Measurements from ENCODE around the gene ARHGAP25. TPM values are rescaled to one million over a fixed set of nuclear protein-coding genes. Genes with fewer than 3 reads are reported as not detected.
A peak's percentile ranks its signal among the peaks of the same experiment; 100 is the strongest.

The ARHGAP25 gene
- total and polyA plus RNA-seq, 10 of the 15 experiments (the other 5 are each of a cell fraction or from before 2014, with no cell fraction given) = 0.15 to 1.0 (median 0.46) TPM

DNA sequence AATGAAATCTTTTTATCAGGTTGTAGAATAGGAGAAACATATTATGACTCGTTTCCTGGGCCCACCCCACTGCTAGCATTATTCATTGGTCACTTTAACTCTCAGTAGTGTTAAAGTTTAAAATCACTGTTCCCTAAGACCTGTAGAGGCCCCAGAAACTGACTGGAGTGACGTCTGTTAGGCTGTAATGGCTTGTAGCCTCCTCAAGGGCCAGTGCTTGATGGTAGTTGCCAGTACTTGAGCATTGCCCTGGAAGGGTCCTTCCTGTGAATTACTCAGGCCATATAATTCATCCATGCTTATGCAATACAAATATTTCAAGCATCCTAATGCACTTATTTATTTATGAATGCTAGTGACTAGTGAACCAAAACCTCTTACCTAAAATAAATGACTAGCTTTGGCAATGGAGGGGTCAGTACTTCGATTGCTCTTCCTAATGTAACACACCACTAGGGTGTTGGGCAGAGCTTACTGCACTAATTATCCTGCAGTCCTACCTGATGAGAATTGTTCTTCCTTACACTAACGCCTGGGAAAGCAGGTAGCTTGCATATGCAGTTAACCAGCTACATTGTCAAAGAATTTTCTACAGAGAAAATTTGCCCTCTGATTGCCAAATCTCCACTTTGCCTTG, 31.2 kb downstream of the ARHGAP25 start (continued):
- TF ChIP-seq, protein P1, sequence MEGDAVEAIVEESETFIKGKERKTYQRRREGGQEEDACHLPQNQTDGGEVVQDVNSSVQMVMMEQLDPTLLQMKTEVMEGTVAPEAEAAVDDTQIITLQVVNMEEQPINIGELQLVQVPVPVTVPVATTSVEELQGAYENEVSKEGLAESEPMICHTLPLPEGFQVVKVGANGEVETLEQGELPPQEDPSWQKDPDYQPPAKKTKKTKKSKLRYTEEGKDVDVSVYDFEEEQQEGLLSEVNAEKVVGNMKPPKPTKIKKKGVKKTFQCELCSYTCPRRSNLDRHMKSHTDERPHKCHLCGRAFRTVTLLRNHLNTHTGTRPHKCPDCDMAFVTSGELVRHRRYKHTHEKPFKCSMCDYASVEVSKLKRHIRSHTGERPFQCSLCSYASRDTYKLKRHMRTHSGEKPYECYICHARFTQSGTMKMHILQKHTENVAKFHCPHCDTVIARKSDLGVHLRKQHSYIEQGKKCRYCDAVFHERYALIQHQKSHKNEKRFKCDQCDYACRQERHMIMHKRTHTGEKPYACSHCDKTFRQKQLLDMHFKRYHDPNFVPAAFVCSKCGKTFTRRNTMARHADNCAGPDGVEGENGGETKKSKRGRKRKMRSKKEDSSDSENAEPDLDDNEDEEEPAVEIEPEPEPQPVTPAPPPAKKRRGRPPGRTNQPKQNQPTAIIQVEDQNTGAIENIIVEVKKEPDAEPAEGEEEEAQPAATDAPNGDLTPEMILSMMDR (IDR thresholded peaks at IDR 0.05 in 2 of 3, conservative IDR thresholded peaks at IDR 0.05 in 1 of 3; ENCODE audit: control insufficient read depth in 2 of 3, extremely low read depth in 1 of 3, insufficient read depth in 1 of 3, low read depth in 3 of 3, low read length in 3 of 3) = no peak
- TF ChIP-seq BCL11A (IDR thresholded peaks at IDR 0.05; ENCODE audit: low read depth, low read length) (no peak), CEBPB (IDR thresholded peaks at IDR 0.05; ENCODE audit: borderline replicate concordance in 1 of 2, low read depth in 2 of 2, low read length in 2 of 2) (no peak), SMAD5 (IDR thresholded peaks at IDR 0.05; ENCODE audit: low read depth) (no peak)

DNA sequence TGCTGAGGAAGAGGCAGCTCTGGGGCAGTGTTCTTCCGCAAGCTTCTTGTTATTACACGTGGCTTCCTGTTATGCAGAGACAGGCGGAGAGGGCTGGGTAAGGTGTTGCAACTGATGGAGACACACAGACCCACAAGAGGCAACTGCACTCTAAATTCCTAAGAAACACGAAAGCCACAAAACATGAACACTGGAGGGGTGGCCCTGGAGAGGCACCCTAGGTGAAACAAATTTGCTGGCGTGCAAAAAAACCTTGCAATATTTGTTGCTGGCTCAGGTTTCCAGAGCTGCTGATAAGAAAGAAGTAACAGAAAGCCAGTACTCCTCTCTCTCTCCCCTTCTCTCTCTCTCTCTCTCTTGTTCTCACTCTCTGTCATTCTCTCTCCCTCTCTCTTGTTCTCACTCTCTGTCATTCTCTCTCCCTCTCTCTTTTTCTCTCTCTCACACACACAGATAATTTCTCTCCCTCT, 31.8 kb downstream of the ARHGAP25 start:
- Histone ChIP-seq H3K27me3 (replicated peaks in 1 of 2; ENCODE audit: control insufficient read depth in 2 of 2, insufficient read depth in 2 of 2, low read length in 1 of 2) (peaks cover 0 to 6% of the 10 kb centered on the region in 2 experiments; a peak in 3 of 4 replicates), H2AFZ (ENCODE audit: control insufficient read depth, low read depth, low read length) (no peak overlapping the region; the same call in 1 of the 2 replicates), H3K4me2 (ENCODE audit: control insufficient read depth, insufficient read depth) (peak overlapping the region; percentile 12), H3K79me2 (ENCODE audit: control insufficient read depth, insufficient read depth, low read length) (no peaks in the 10 kb centered on the region), H3K36me3 (ENCODE audit: control insufficient read depth in 2 of 2, insufficient read depth in 2 of 2, low read length in 1 of 2) (no peaks in the 10 kb centered on the region), H3K9me3 (replicated peaks; ENCODE audit: control insufficient read depth, insufficient read depth, low read length) (no peaks in the 10 kb centered on the region; the same call in 2 of the 3 replicates), H3K27ac (ENCODE audit: control insufficient read depth, insufficient read depth) (peak overlapping the region; percentile 49), H3K4me3 (no peak overlapping the region; the same call in 1 of the 2 replicates), H3K4me1 (ENCODE audit: control insufficient read depth, insufficient read depth, low read length) (peaks cover 59% of the 10 kb centered on the region), H3K9ac (ENCODE audit: control insufficient read depth, insufficient read depth, low read length) (no peak overlapping the region), H4K20me1 (ENCODE audit: control insufficient read depth, insufficient read depth) (no peaks in the 10 kb centered on the region)
- peak; percentile 65 for ATAC-seq
- FAIRE-seq = no peak
- intact Hi-C loops (cut with micrococcal nuclease; ENCODE audit: unreplicated experiment) = no loop called here
- WGBS (ENCODE audit: insufficient coverage, insufficient replicate concordance, low lambda C conversion rate, missing lambda C conversion rate) = 0% methylated on average over 5 of the region's 5 CpGs
- RAD21 ChIA-PET (ENCODE audit: unreplicated experiment) = no interaction called here
- POLR2A ChIA-PET = no interaction called here
- CTCF ChIA-PET = interaction anchor here (0.9 to 1.0 kb wide), 2 partner anchors 14 to 58 kb away, joined by 3 read pairs; no protein-coding TSS in a partner anchor
- no peak for DNase-seq (ENCODE audit: low read depth, low spot score)
- SMC1A ChIA-PET (ENCODE audit: uncharacterized antibody, unreplicated experiment) = no interaction called here
- TF ChIP-seq SIN3A (IDR thresholded peaks at IDR 0.05; ENCODE audit: low read depth, low read length) = no peak
- no TSS peak for BruUV-seq (replicated peaks)
- in situ Hi-C loops (cut with MboI) = no loop called here

Data from GM12878 (cell line).